Astrocyte (in vitro differentiated cells and primary cell): ENCODE results near the gene EPHB1. TPM values are rescaled to one million over a fixed set of nuclear protein-coding genes. Genes with fewer than 3 reads are reported as not detected.

Experiments
- DNase-seq: peaks from one replicate; pipeline ENCODE4 v3.0.0-alpha.2; 2010; ENCODE audit warnings: low read depth
- FAIRE-seq: peaks from 2 replicates; lab custom pipeline; 2011; peaks lifted over from hg19 to GRCh38; lab: Jason Lieb, UNC
- H2AFZ ChIP-seq: 2 replicates; pipeline ENCODE4 v1.6.0; 2012; ENCODE audit warnings: low read depth, low read length, inconsistent platforms
- H3K27ac ChIP-seq: 2 replicates; pipeline ENCODE4 v1.5.1; 2011; ENCODE audit warnings: low read depth, low read length, inconsistent platforms
- H3K27me3 ChIP-seq: 2 replicates; pipeline ENCODE4 v1.6.0; 2011; ENCODE audit warnings: low read length, inconsistent platforms; ENCODE audit not compliant: insufficient read depth
- H3K36me3 ChIP-seq: 2 replicates; pipeline ENCODE4 v1.5.1; 2011; ENCODE audit warnings: low read length, inconsistent platforms; ENCODE audit not compliant: insufficient read depth
- H3K4me1 ChIP-seq: 2 replicates; pipeline ENCODE4 v1.5.1; 2011; ENCODE audit warnings: low read length, inconsistent platforms; ENCODE audit not compliant: insufficient read depth
- H3K4me2 ChIP-seq: 2 replicates; pipeline ENCODE4 v1.6.0; 2012; ENCODE audit warnings: low read length, inconsistent platforms
- H3K4me3 ChIP-seq: 2 replicates; pipeline ENCODE4 v1.5.1; 2011; ENCODE audit warnings: low read depth, mild to moderate bottlenecking, low read length, inconsistent platforms; ENCODE audit not compliant: insufficient read depth
- H3K79me2 ChIP-seq: 2 replicates; pipeline ENCODE4 v1.6.0; 2012; ENCODE audit warnings: mild to moderate bottlenecking, low read length, inconsistent platforms; ENCODE audit not compliant: insufficient read depth
- H3K9ac ChIP-seq: 2 replicates; pipeline ENCODE4 v1.6.0; 2012; ENCODE audit warnings: mild to moderate bottlenecking, low read length, inconsistent platforms
- H3K9me3 ChIP-seq: 2 replicates; pipeline ENCODE4 v1.5.1; 2012; ENCODE audit warnings: low read depth, mild to moderate bottlenecking, low read length, inconsistent platforms; ENCODE audit not compliant: insufficient read depth
- H4K20me1 ChIP-seq: 2 replicates; pipeline ENCODE4 v1.6.0; 2012; ENCODE audit warnings: low read length, inconsistent platforms; ENCODE audit not compliant: insufficient read depth
- H3K27ac Mint-ChIP-seq: one replicate; pipeline ENCODE4 v1.8.0; 2021; ENCODE audit warnings: mild to moderate bottlenecking, mixed read lengths; ENCODE audit not compliant: unreplicated experiment
- H3K27me3 Mint-ChIP-seq: one replicate; pipeline ENCODE4 v1.8.0; 2021; ENCODE audit warnings: low read depth, mixed read lengths; ENCODE audit not compliant: unreplicated experiment
- H3K36me3 Mint-ChIP-seq: one replicate; pipeline ENCODE4 v1.8.0; 2021; ENCODE audit warnings: low read depth, mixed read lengths; ENCODE audit not compliant: unreplicated experiment
- H3K4me1 Mint-ChIP-seq: one replicate; pipeline ENCODE4 v1.8.0; 2021; ENCODE audit warnings: low read depth, mixed read lengths; ENCODE audit not compliant: unreplicated experiment
- H3K4me3 Mint-ChIP-seq: one replicate; pipeline ENCODE4 v1.8.0; 2021; ENCODE audit warnings: mild to moderate bottlenecking, moderate library complexity, mixed read lengths; ENCODE audit not compliant: unreplicated experiment
- H3K9me3 Mint-ChIP-seq: one replicate; pipeline ENCODE4 v1.8.0; 2021; ENCODE audit warnings: mild to moderate bottlenecking, mixed read lengths; ENCODE audit not compliant: unreplicated experiment
- EZH2 ChIP-seq: IDR thresholded peaks from 2 replicates; pipeline ENCODE4 v1.6.1; 2012; ENCODE audit warnings: mild to moderate bottlenecking, low read length, inconsistent platforms; ENCODE audit not compliant: insufficient read depth
- total RNA-seq: library from RNA; stranded (reverse); gene quantifications from 2 replicates; pipeline ENCODE4 v1.2.1, GENCODE V29; 2021
- TF ChIP-seq, protein P1 (sequence below): IDR thresholded peaks from 2 replicates; pipeline ENCODE4 v1.5.1; 2011; ENCODE audit warnings: low read depth, mild to moderate bottlenecking, inconsistent platforms, low read length, moderate library complexity; ENCODE audit not compliant: insufficient read depth

The EPHB1 gene
- total RNA-seq, 1 donor from 2014 or later, result 4.1 TPM

DNA sequence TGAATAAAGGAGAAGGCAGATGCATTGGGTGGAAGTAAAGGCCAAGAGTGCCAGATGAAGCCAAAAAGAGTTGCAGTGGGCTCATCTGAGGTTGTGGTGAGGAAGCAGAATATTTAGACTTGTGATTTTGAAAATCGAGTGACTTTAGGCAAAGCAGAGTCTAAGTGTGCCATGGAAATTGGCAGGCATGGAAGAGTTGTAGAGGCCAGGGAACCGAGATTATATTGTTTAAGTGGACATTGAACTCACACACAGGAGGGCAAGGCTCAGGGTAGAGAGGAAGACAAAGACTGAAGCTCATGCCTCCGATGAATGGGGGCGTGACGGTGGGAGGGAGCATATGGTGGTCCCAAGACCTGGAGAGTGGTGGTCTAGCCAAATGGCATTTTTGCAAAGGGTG is 347.5 kb downstream of the EPHB1 start:
- H3K36me3 ChIP-seq, result no peaks in the 10 kb centered on the region
- no peaks in the 10 kb centered on the region for H4K20me1 ChIP-seq
- H3K9me3 ChIP-seq, result no peaks in the 10 kb centered on the region
- Mint-ChIP-seq H3K4me1 (no peaks in the 10 kb centered on the region), H3K36me3 (no peaks in the 10 kb centered on the region), H3K27me3 (peaks cover 2% of the 10 kb centered on the region), H3K9me3 (no peaks in the 10 kb centered on the region), H3K27ac (no peak overlapping the region), H3K4me3 (no peak overlapping the region)
- DNase-seq (no peak), FAIRE-seq (no peak)
- H3K79me2 ChIP-seq, result no peaks in the 10 kb centered on the region
- no peak overlapping the region for H3K27ac ChIP-seq
- TF ChIP-seq, protein P1, sequence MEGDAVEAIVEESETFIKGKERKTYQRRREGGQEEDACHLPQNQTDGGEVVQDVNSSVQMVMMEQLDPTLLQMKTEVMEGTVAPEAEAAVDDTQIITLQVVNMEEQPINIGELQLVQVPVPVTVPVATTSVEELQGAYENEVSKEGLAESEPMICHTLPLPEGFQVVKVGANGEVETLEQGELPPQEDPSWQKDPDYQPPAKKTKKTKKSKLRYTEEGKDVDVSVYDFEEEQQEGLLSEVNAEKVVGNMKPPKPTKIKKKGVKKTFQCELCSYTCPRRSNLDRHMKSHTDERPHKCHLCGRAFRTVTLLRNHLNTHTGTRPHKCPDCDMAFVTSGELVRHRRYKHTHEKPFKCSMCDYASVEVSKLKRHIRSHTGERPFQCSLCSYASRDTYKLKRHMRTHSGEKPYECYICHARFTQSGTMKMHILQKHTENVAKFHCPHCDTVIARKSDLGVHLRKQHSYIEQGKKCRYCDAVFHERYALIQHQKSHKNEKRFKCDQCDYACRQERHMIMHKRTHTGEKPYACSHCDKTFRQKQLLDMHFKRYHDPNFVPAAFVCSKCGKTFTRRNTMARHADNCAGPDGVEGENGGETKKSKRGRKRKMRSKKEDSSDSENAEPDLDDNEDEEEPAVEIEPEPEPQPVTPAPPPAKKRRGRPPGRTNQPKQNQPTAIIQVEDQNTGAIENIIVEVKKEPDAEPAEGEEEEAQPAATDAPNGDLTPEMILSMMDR, result no peak
- TF ChIP-seq EZH2, result no peak
- no peak overlapping the region for H3K4me2 ChIP-seq
- no peak overlapping the region for H3K4me3 ChIP-seq
- H2AFZ ChIP-seq, result no peak overlapping the region
- H3K4me1 ChIP-seq, result no peaks in the 10 kb centered on the region
- H3K27me3 ChIP-seq, result no peaks in the 10 kb centered on the region
- no peak overlapping the region for H3K9ac ChIP-seq

DNA sequence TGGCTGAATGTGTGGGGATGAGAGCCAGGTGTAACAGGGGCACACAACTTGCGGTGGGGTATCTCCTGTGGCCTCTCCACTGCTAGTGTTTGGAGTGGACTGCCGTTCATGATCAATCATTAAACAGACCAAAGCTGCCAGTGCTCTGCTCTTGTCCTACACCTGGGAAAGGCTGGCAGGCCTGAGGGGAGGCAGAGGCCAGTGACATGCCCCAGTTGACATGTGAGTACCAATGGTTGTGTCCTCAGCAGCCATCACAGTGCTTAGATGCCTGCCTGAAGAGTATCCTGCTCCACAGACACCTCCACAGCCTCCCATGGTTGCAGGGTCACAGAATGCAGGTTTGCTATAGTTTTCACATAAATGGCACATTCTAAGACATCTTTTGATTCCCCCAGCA is 348.4 kb downstream of the EPHB1 start:
- Mint-ChIP-seq H3K27ac (no peak overlapping the region), H3K4me3 (no peak overlapping the region), H3K27me3 (peaks cover 2% of the 10 kb centered on the region), H3K4me1 (no peaks in the 10 kb centered on the region), H3K36me3 (no peaks in the 10 kb centered on the region), H3K9me3 (no peaks in the 10 kb centered on the region)
- Histone ChIP-seq H3K4me1 (no peaks in the 10 kb centered on the region), H2AFZ (no peak overlapping the region), H3K4me2 (no peak overlapping the region), H3K27ac (no peak overlapping the region), H3K9me3 (no peaks in the 10 kb centered on the region), H3K36me3 (no peaks in the 10 kb centered on the region), H3K9ac (no peak overlapping the region), H3K27me3 (no peaks in the 10 kb centered on the region), H3K79me2 (no peaks in the 10 kb centered on the region), H3K4me3 (no peak overlapping the region), H4K20me1 (no peaks in the 10 kb centered on the region)
- TF ChIP-seq, protein P1, result no peak
- no peak for TF ChIP-seq EZH2
- DNase-seq (no peak), FAIRE-seq (no peak)

DNA sequence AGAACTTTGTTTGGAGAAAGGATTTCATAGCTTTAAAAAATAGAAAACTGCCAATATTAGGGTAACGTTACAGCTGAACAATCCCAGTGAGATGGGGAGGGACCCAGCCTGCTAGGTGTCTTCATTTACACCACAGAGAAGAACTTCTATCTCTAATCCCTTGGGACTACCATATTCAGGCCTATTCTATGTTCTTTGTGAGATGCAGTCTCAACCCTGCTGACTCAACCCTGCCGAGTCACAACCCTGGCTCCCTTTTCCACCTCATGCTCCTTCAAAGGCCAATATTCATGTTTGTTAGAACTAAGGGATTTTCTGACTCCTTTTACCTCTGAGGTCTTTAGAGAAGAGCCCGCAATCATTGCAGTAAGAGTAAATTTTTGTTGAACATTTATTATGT is 350.5 kb downstream of the EPHB1 start:
- H3K36me3 Mint-ChIP-seq, result no peaks in the 10 kb centered on the region
- no peak overlapping the region for H3K4me3 Mint-ChIP-seq
- H3K4me1 Mint-ChIP-seq, result no peaks in the 10 kb centered on the region
- no peaks in the 10 kb centered on the region for H3K36me3 ChIP-seq
- no peak for TF ChIP-seq EZH2
- TF ChIP-seq, protein P1, result no peak
- H2AFZ ChIP-seq, result no peak overlapping the region
- no peak overlapping the region for H3K4me3 ChIP-seq
- H3K27ac ChIP-seq, result no peak overlapping the region
- H3K27me3 ChIP-seq, result no peaks in the 10 kb centered on the region
- no peaks in the 10 kb centered on the region for H3K9me3 ChIP-seq
- H3K4me2 ChIP-seq, result no peak overlapping the region
- FAIRE-seq (no peak), DNase-seq (no peak)
- H3K9ac ChIP-seq, result no peak overlapping the region
- H3K9me3 Mint-ChIP-seq, result no peaks in the 10 kb centered on the region
- no peak overlapping the region for H3K27ac Mint-ChIP-seq
- no peaks in the 10 kb centered on the region for H4K20me1 ChIP-seq
- H3K27me3 Mint-ChIP-seq, result peaks cover 6% of the 10 kb centered on the region
- no peaks in the 10 kb centered on the region for H3K4me1 ChIP-seq
- H3K79me2 ChIP-seq, result no peaks in the 10 kb centered on the region
